Iris pigment epithelial cell (primary cell): Measurements from ENCODE around the gene TCF25.
A peak's percentile ranks its signal among the peaks of the same experiment; 100 is the strongest.
"Not testable (repeated sequence)": the region's sequence is repeated elsewhere in the genome, so short reads cannot be mapped to it uniquely, and the experiment has no call there.

ENCODE experiments used
- DNase-seq: peaks from one replicate; pipeline ENCODE4 v3.0.0-alpha.2; 2011; ENCODE audit warnings: low read depth

TCF25 gene

GRCh38 chr16:89905511-89906139 lies 32.2 kb downstream of the TCF25 start:
- no peak for DNase-seq

- DNase-seq: no peak
Observed at GRCh38 chr16:89906140-89907025, 33.0 kb downstream of the TCF25 start.

GRCh38 chr16:89907055-89907814 lies 33.8 kb downstream of the TCF25 start:
- no peak for DNase-seq

GRCh38 chr16:89908236-89908635 lies 34.8 kb downstream of the TCF25 start:
- no peak for DNase-seq

GRCh38 chr16:89909777-89910716 lies 36.7 kb downstream of the TCF25 start:
- peak; percentile 79 for DNase-seq

GRCh38 chr16:89910717-89911354 lies 37.4 kb downstream of the TCF25 start:
- no peak for DNase-seq

- no peak for DNase-seq
Observed at GRCh38 chr16:89911375-89911774, 38.0 kb downstream of the TCF25 start.

- DNase-seq: no peak
Observed at GRCh38 chr16:89912143-89912542, 38.8 kb downstream of the TCF25 start.

GRCh38 chr16:89912627-89913026 lies 39.2 kb downstream of the TCF25 start:
- DNase-seq: no peak

GRCh38 chr16:89913408-89914387 lies 40.3 kb downstream of the TCF25 start:
- no peak for DNase-seq

GRCh38 chr16:89914642-89915285 lies 41.4 kb downstream of the TCF25 start:
- DNase-seq: not testable (repeated sequence)

GRCh38 chr16:89915303-89916232 lies 42.2 kb downstream of the TCF25 start:
- no peak for DNase-seq

GRCh38 chr16:89917773-89918452 lies 44.5 kb downstream of the TCF25 start:
- DNase-seq: peak; percentile 66

- DNase-seq: peak; percentile 41
Observed at GRCh38 chr16:89918453-89919347, 45.3 kb downstream of the TCF25 start, which contains the start of gene MC1R. Gene MC1R, plus strand, starts transcription at chr16:89918862. Its CDS starts 397 bp downstream, at chr16:89919259.

- DNase-seq: no peak
Observed at GRCh38 chr16:89919535-89920406, 46.4 kb downstream of the TCF25 start.
